ENCODE measurements around the gene GLTP.

GRCh38 chr12:109815757-109816617 is 64.4 kb downstream of the GLTP start:
- no peak for TF ChIP-seq ZFP3 (CRISPR knock-in tag; IDR thresholded peaks at IDR 0.05)
- no peak for TF ChIP-seq ZNF565 (CRISPR knock-in tag; conservative IDR thresholded peaks at IDR 0.05; ENCODE audit: low read depth)
- no peak for TF ChIP-seq GLIS3 (CRISPR knock-in tag; IDR thresholded peaks at IDR 0.05)
- TF ChIP-seq RARB (CRISPR knock-in tag; IDR thresholded peaks at IDR 0.05) = no peak

Data from SK-N-SH treated with all-trans-retinoic acid at 6 μM for 48 hours (cell line).